Measurements from ENCODE around the gene CTAGE6. TPM values are rescaled to one million over a fixed set of nuclear protein-coding genes. Genes with fewer than 3 reads are reported as not detected.

CTAGE6 gene, protein sequence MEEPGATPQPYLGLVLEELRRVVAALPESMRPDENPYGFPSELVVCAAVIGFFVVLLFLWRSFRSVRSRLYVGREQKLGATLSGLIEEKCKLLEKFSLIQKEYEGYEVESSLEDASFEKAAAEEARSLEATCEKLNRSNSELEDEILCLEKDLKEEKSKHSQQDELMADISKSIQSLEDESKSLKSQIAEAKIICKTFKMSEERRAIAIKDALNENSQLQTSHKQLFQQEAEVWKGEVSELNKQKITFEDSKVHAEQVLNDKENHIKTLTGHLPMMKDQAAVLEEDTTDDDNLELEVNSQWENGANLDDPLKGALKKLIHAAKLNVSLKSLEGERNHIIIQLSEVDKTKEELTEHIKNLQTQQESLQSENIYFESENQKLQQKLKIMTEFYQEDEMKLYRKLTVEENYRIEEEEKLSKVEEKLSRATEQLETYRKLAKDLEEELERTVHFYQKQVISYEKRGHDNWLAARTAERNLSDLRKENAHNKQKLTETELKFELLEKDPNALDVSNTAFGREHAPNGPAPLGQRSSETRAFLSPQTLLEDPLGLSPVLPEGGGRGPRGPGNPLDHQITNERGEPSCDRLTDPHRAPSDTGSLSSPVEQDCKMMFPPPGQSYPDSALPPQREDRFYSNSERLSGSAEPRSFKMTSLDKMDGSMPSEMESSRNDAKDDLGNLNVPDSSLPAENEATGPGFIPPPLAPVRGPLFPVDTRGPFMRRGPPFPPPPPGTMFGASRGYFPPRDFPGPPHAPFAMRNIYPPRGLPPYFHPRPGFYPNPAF
- 1.2 and 2.2 TPM in 2 replicates for total RNA-seq

DNA sequence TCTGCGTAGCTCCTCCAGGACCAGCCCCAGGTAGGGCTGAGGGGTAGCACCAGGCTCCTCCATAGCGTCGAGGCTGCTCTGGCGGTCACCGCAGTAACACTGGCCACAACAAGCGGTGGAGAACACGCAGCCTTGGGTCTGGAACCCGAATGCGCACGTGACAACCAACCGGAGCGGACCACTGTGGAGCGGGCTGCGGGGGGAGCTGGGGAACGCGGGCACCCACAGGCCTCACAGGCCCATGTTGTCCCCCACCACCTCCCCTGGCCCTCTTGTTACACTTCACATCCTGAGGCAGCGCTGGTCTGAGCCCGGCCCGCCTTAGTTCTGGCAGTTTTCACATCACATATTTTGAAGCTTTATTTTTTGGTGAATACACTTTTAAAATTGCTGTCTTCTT, at the start of gene CTAGE6:
Gene CTAGE6 (minus strand): TSS at position 101 of the 400 bp plus-strand sequence. CDS start 38 bp downstream, at position 63.

Small RNA genes within 50 kb of the gene (small RNA-seq; reads per million reads assigned to genes)
- gene RNU6-267P = not detected

Other genes starting within 250 kb of the CTAGE6 start
- not detected in 2 replicates for gene CTAGE15, start 185.9 kb downstream of the CTAGE6 start, total RNA-seq
- 14.5 and 31.0 TPM in 2 replicates for gene TCAF2, start 136.7 kb downstream of the CTAGE6 start, total RNA-seq
- 45.1 and 48.7 TPM in 2 replicates for gene TCAF1, start 144.5 kb upstream of the CTAGE6 start, total RNA-seq
- not detected in 2 replicates for gene OR2F2, start 177.5 kb upstream of the CTAGE6 start, total RNA-seq
- not detected in 2 replicates for gene OR2F1, start 197.1 kb upstream of the CTAGE6 start, total RNA-seq
- not detected in 2 replicates for gene OR6B1, start 242.6 kb upstream of the CTAGE6 start, total RNA-seq

All from thoracic aorta endothelial cell (primary cell).